GM19463 (cell line): Measurements from ENCODE around the gene PDC.
"Not testable (repeated sequence)": the region's sequence is repeated elsewhere in the genome, so short reads cannot be mapped to it uniquely, and the experiment has no call there.

ENCODE experiments used
- ATAC-seq: cut with Tn5 transposase; IDR thresholded peaks from one replicate; pipeline ENCODE4 v1.9.1; 2021; ENCODE audit warnings: mild to moderate bottlenecking, moderate library complexity; ENCODE audit not compliant: unreplicated experiment

PDC gene

DNA sequence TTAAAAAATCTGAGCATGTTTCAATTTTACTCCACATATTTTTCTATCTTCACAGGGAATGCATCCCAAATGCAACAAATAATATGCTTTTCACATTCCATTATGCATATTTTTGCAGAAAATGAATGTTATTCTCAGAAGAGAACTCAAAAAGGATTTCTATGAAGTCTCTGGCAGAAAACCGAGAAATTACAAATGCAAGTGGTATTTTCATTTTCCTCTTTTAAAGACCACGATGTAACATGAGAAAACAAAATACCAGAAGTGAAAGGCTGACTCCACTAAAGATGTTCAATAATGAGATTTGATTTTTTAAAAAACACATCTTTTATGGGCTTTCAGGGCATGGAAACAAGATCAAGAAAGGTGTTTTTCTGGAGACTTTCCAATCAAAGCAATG lies 5.0 kb upstream of the PDC start:
- ATAC-seq, result no peak

DNA sequence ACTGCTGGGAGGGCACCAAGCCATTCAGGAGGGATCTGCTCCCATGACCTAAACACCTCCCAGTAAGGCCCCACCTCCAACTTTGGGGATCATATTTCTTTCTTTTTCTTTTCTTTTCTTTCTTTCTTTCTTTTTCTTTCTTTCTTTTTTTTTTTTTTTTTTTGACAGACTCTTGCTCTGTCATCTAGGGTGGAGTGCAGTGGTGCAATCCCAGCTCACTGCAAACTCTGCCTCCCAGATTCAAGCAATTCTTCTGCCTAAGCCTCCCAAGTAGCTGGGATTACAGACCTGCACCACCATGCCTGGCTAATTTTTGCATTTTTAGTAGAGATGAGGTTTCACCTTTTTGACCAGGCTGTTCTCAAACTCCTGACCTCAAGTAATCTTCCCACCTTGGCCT lies 4.6 kb upstream of the PDC start:
- ATAC-seq, result not testable (repeated sequence)

DNA sequence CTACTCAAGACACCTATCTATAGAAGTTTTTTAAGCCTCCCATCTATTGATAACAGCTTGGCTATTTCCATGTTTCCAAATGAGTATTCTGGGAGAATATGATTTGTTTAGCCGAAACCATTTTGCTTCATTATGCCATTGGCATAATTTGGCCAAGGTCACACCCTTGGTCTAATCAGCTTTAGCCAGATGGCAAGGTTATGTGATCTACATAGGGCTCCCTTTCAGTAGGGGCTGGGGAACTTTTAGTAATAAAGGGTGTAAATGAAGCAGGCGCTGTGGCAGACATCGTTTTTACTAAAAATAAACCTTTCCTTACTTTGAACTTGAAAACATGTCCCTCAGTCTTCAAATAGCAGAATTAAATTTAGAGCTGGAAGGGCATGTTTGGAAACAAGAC lies 3.0 kb upstream of the PDC start:
- ATAC-seq, result no peak

DNA sequence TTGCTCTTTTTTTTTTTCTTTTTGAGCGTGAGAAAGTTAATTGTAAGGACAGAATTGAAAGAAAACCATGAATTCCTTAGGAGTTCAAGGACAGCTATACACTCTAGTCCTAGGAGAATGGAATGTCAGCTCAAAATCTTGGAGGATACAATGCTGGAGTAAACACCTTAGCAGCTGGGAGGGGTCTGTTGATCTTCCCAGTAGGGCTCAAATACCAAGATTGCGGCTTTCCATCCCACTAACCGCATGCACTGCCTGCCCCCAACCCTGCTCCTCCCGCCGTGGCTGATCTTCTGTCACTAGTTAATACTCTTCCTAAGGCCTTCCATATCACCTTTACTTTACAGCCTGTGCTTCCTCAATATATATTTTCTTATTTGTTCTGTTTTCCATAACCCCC lies 2.6 kb upstream of the PDC start:
- no peak for ATAC-seq

DNA sequence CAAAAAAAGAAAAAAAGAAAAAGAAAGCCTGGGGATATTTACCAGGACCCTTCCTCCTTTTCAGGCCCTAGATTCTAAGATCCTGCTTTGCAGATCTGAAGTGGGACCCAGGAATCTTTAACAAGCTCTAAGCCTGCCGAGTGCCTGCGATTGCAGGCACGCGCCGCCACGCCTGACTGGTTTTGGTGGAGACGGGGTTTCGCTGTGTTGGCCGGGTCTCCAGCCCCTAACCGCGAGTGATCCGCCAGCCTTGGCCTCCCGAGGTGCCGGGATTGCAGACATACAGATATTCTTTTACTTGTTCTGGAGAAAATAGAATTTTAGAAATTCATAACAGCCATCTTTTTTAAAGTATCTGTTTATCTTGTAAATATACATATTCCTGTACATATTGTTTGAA lies 1.8 kb downstream of the PDC start:
- ATAC-seq, result not testable (repeated sequence)

DNA sequence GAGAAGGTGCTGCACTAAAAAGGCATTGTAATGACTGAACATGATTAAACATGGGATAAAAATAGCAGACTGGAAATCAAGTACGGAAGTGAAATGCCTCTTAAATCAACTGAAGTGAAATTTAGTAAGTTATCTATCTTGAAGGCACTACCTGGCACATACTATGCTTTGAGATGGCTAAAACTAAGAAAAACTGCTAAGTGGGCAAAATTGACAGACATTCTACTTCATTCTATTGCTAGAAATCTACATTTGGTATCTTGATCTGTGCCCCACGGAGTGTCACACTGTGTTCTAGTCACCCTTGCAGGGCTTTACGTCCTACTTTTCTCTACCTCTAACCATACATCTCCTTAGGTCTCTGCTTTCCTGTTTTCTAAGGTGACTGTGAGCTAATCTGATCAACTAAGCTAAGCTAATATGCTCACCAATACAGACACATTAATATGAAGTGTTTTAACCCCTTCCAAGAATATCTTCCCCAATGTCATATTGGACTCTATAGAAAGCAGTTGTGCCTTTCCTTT lies 4.1 kb downstream of the PDC start:
- no peak for ATAC-seq

DNA sequence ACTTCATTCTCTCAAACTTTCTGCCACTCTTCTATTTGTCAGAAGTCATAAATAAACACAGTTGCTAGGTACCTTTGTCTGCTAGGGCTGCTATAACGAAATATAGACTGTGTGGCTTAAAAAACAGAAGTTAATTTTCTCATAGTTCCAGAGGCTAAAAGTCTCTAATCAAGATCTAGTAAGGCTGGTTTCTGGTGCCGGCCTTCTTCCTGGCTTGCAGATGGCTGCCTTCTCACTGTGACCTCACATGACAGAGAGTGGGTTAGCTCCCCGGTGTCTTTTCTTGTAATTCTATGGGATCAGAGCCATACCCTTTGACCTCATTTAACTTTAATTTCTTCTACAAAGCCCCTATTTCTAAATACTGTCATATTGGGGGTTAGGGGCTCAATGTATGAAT lies 5.9 kb downstream of the PDC start:
- no peak for ATAC-seq

DNA sequence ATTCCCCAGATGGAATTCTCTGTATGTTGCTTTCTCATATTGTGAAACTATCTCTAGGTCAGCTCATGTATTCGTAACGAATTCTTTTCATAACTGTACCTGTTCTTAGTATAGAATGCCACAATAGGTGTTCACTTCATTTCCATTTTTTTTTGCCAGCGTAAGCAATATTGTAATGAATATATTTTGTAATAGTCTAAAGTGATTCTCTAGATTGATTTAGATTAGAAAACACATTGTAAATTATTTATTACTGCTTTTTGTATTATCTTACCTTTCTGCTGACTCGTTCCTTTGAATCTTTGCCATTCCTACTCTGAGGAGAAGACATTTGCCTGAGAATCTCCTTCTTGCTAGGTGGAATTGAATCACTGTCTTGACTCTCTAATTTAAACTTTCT lies 14.8 kb downstream of the PDC start:
- ATAC-seq, result no peak

DNA sequence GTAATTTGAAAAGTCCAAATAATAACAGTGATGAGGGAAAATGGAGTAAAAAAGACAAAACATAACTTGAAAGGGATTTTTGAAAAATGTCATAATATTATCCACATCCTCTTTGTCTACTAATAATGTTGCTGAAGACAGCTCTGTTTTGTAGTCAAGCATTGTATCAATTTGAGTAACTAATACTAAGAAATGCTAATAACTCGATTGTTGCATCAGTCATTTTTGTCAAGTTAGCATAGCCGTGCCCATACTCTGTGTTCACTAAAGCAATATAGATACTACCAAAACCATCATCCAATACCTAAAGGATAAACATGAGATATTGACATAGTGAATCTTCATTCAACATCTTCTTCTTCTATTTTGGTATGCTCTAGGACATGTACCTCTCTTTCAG lies 17.3 kb downstream of the PDC start:
- ATAC-seq, result no peak

DNA sequence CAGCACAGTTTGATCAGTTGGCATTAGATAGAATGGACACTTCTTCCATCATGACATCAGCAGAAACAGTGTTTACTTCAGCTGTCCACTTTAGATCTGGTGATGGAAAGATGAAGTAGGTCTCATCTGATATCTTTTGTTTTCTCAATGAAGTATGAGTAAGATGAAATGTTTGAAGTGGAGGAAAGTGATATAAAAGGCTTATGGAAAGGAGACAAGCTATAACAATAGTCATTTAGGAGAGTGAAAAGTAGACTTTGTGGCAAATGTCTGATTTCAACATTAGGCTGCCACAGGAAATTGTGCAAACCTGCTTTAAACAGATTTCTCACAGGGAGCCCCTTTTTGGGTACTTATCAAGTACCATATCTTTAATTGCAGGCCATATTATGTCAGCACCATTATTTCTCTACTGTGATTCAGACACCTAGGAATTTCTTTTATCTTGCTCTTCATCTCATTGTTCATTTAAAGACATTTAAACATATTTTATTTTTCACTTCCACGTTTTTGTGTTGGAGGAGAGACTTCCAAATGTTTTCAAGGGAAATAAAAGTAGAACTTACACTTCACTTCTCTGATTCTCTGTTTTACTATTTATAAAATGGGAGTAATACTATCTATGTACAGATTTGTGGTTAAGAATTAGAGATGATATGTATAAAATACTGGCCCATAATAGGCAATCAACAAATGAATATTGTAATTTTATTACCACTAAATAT lies 18.1 kb downstream of the PDC start:
- ATAC-seq, result no peak

DNA sequence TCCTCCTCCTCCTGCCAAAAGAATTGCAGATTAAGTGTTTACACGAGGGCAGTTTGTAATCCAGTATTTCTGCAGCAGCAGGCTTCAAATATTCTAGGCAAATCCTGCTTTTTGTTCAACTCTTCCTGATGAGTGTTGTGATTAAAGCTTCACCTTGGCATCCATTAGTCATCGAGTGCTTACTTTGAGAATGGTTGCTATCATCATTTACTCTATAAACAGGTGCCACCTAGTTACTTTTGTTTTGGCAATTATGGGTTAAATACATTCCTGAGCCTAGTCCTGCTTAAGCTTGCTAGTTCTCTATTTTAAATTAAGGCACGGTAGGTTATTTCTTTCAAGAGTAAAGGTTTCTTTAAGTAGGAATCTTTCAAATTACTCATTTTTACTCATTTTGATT lies 20.3 kb downstream of the PDC start:
- no peak for ATAC-seq

DNA sequence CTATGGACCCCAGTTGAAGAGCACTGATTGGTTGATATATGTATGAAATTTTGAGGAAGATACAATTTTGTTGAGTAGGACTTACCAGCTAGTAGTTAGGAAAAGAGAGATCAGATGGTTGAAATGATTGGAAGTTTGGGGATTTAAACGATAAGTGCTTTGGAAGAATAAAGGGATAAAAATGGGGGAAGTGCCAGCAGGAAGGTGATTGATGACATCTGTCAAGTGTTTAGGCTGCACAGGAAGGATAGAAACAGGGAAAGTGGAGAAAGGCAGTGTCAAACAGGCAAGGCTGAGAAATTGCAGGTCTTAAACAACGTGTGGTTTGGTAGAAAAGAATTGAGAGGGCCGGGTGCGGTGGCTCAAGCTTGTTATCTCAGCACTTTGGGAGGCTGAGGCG lies 22.3 kb downstream of the PDC start:
- ATAC-seq, result no peak

DNA sequence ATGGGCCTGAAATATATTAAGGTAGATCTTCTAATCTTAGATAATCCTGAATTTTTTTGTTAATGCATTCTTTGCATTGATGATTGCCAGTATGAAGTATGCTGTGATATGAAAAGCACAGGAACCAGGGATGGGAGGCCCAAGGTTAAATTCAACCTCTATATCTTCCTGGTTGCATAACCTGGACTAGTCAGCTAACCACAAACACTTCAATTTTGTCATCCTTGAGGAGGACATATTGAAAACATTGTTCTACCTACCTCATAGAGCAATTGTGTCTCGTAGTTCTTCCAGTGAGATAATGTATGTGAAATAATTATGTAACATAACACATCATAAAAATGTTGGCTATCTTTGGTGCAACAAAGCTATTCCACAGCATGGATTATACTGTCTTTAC lies 25.6 kb downstream of the PDC start:
- no peak for ATAC-seq

DNA sequence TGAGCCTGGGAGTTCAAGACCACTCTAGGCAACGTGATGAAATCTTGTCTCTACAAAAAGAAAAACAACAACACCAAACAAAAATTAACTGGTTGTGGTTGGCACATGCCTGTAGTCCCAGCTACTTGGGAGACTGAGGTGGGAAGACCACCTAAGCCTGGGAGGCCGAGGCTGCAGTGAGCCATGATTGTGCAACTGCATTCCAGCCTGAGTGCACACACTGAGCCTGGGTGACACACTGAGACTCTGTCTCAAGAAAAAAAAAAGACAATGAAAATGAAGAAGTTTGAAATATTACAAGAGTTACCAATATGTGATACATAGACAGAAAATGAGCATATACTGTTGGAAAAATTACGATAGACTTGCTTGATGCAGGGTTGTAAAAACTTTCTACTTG lies 31.9 kb downstream of the PDC start:
- ATAC-seq, result no peak

DNA sequence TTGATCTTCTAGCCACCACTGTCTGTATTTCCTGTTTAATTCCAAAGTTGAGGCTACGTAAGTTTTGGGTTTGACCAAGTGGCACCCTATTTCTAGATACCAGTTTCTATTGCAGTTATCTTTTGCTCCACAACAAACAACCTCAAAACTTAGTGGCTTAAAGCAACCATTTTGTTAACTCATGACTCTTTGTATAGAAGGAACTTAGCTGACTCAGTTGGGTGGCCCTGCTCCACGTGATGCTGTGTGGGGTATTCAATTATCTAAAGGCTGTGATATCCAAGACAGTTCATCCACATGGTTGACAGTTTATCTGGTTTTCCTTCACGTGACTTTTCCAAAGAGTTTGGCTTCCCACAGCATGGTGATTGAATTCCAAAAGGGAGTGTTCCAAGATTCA lies 34.8 kb downstream of the PDC start:
- ATAC-seq, result no peak

DNA sequence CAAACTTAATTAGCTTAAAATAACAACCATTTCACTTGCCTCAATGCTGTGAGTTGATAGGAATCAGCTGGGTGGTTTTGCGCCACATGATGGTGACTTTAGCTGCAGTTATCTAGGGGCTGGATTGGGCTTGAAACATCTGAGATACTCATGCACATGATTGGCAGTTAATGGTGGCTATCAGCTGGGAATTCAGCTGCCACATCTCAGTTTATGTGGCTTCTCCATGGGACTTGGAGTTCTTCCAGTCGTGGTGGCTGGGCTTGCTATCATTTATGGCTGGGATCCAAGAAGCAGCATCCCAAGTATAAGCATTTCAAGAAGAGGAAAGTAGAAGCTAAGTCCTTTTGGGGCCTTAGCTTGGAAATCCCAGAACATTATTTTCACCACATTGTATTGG lies 36.4 kb downstream of the PDC start:
- no peak for ATAC-seq

DNA sequence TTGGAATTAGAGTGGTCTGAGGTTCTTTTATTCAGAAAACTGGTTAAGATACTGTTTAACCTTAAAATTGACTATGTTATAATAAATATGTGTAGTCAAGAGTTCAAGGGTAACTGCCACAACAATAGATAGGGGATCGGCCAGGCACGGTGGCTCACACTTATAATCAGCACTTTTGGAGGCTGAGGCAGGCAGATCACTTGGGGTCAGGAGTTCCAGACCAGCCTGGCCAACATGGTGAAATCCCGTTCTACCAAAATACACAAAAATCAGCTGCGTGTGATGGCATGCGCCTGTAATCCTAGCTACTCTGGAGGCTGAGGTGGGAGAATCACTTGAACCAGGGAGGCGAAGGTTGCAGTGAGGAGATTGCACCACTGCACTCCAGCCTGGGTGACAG lies 39.5 kb downstream of the PDC start:
- no peak for ATAC-seq

DNA sequence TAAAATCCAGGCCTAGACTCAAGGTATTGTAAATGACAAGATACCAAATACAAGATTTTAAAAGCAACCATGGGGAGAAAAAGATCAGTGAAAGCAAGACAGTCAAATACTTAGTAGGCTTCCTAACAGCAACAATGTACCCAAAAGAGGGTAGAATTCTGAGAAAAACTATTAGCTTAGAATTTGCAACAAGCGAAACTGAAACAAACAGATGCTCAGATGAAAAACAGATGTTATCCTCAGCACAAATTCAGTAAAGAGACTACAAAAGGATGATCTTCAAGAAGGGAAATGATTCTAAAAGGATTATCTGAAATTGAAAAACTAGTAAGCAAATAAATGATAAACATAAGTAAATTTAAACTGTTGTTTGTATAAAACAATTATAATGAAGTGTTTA lies 40.0 kb downstream of the PDC start:
- ATAC-seq, result peak; percentile 93

DNA sequence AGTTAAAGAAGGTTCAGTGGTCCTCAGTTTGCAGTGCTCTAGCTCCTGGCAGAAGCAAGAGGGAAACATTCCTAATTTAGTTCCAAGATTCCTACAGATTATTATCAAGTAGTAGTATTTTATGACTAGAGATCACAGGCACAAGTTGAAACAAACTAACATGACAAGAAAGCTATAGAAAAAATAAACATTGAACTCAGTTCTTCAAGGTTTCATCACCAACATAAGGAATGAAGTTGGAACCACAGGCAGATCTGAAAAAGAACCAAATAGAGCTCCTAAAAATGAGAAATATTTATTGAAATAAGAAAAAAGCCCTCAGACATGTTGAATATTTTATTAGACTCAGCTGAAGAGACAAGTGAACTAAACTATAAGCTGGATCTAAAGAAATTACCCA lies 40.6 kb downstream of the PDC start:
- no peak for ATAC-seq

DNA sequence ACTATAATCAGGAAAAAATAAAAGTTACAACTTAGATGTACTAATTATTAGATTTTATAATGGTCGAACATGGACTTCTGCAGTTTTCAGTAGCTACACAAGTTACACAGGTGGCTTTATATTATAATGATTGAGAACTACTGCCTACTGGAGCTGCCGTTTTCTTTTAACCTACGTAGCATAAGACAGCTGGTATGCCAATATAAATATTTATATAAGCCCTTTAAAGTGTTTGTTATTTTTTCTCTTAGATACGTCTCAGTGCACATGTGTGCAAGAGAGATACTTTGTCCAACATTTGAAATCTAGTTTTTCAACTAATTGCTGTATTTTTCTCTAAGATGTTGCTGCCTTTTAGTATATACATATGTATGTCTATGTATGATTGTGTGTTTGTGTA lies 42.4 kb downstream of the PDC start:
- no peak for ATAC-seq

DNA sequence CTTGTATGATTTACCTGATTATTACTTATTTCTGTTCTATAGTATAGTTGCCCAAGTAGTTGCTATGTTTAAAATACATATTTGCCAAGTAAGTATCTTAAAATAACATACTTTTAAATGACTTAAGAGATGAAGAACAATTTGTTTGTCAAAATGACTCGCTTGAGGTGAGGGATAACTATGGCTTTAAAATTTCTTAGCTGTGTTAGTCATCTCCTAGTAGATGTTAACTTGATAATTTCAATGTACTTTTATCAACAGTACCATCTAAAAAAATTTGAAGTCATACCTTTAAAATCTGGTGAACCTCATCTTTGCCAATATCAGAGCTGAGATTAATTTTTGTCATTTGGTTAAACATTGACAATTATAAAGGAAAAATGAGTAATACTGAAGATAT lies 47.6 kb downstream of the PDC start:
- no peak for ATAC-seq

DNA sequence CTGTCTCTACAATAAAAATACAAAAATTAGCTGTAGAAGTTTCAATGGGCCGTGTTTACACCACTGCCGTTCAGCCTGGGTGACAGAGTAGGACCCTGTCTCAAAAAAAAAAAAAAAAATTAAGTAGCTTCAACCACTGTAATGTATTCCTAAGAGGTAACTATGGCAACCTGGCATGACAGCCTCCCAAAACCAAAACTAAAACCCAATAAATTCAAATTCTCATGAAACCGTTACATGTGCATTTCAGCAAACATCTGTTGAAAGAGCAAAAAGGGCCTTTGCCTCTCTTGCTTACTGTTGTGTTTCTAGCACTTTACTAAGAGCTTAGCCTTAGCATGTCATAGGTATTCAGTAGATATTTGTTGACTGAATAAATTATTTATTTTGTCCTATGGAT lies 51.8 kb downstream of the PDC start:
- peak; percentile 81 for ATAC-seq

DNA sequence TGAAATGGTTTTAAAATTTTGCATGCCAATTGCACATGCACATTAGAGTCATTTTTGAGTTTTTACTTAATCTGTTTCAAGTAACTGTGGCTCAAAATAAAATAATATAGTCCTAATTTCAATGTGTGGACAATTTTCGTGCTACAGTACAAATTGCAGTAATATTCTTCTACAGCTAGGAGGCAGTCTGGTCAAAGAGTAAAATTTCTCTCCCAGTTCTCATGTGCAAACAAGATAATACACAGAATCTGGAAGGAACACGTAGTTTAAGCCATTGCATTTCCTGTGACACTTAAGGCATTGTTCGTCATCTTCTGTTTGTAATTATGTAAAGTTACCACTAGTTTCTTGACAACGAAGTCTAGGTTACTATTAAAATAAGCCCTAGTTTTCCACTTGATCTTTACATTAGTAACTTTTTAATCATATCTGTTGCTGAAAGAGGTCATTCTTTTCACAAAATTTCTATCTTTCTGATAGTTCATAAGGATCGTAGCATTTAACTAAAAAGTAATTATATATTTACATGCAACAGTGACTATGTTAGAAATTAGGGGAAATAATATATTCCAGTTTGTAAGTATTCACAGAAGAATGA lies 56.4 kb downstream of the PDC start:
- ATAC-seq, result no peak
